Sigmoid colon (tissue), 4 donors: ENCODE measurements around the gene EPHA4.

ENCODE experiments used
- EP300 ChIP-seq, 4 donors: sonication (generic); formaldehyde crosslinking; IDR thresholded peaks; one replicate each; pipeline ENCODE4 v1.6.1; 2017; ENCODE audit warnings: antibody characterized with exemption in 4 of 4
- POLR2A ChIP-seq, 2 donors: fragments of 450-650 bp; IDR thresholded peaks; one replicate each; pipeline ENCODE4 v1.6.1; 2016; ENCODE audit warnings: antibody characterized with exemption in 2 of 2, mild to moderate bottlenecking in 2 of 2, moderate library complexity in 2 of 2
- POLR2AphosphoS5 ChIP-seq, 4 donors: sonication (generic); formaldehyde crosslinking; IDR thresholded peaks; one replicate each; pipeline ENCODE4 v1.6.1; 2017; ENCODE audit warnings: antibody characterized with exemption in 4 of 4
- TF ChIP-seq, protein P1 (sequence below), 4 experiments: fragments of 450-650 bp in 3 of 4; fragments of 200-600 bp in 1 of 4; IDR thresholded peaks; one replicate each; pipeline ENCODE4 v1.5.1; 2016 to 2019; ENCODE audit warnings: antibody characterized with exemption in 4 of 4, mild to moderate bottlenecking in 3 of 4, moderate library complexity in 2 of 4

DNA sequence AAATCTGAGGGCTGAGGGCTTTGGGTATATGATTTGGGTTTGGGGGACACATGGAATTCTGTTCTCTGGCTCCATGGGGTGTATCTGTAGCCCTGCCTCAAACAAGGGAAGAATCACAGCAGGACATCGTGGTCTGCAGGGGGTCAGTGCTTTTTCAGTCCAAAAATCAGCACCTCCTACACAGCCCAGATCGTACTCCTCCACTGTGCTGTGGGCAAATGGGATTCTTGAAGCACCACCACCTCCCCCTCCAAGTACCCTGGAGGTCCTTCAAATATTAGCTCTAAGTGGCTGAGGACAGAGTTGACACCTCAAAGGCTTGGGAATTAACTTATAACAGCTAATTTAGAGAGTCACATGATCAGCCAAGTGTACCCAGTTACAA is 41.5 kb downstream of the EPHA4 start:
- TF ChIP-seq POLR2A (IDR thresholded peaks at IDR 0.05) (no peak), EP300 (IDR thresholded peaks at IDR 0.05) (no peak), POLR2AphosphoS5 (IDR thresholded peaks at IDR 0.05) (no peak)
- TF ChIP-seq, protein P1, sequence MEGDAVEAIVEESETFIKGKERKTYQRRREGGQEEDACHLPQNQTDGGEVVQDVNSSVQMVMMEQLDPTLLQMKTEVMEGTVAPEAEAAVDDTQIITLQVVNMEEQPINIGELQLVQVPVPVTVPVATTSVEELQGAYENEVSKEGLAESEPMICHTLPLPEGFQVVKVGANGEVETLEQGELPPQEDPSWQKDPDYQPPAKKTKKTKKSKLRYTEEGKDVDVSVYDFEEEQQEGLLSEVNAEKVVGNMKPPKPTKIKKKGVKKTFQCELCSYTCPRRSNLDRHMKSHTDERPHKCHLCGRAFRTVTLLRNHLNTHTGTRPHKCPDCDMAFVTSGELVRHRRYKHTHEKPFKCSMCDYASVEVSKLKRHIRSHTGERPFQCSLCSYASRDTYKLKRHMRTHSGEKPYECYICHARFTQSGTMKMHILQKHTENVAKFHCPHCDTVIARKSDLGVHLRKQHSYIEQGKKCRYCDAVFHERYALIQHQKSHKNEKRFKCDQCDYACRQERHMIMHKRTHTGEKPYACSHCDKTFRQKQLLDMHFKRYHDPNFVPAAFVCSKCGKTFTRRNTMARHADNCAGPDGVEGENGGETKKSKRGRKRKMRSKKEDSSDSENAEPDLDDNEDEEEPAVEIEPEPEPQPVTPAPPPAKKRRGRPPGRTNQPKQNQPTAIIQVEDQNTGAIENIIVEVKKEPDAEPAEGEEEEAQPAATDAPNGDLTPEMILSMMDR (IDR thresholded peaks at IDR 0.05), result no peak
